AG08395 (cell line): ENCODE data around the gene CDYL2.
"Not testable (repeated sequence)": the region's sequence is repeated elsewhere in the genome, so short reads cannot be mapped to it uniquely, and the experiment has no call there.

Source experiments
- DNase-seq: peaks from one replicate; pipeline ENCODE4 v3.0.0; 2012; ENCODE audit warnings: mixed read lengths, low spot score

The CDYL2 gene

DNA sequence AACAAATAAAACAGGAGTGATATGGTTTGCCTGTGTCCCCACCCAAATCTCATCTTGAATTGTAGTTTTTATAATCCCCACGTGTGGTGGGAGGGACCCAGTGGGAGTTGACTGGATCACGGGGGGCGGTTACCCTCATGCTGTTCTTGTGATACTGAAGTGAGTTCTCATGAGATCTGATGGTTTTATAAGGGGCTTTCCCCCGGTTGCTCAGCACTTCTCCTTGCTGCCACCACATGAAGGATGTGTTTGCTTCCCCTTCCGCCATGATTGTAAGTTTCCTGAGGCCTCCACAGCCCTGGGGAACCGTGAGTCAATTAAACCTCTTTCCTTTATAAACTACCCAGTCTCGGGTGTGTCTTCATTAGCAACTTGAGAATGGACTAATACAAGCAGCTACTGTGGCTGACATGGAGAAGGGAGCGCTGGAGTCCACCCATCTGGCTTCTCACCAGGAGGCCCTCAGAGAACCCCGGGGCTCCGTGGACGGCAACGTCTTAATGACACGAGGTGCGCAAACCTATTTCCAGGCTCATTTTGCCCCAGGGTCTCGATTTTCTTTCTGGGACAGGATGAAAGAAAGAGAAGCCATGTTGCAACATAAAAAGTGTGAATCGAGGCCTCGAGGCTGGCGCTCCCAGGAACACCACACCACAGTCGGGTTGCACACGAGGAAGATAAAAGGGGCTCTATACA lies 134.1 kb downstream of the CDYL2 start:
- DNase-seq, result no peak

DNA sequence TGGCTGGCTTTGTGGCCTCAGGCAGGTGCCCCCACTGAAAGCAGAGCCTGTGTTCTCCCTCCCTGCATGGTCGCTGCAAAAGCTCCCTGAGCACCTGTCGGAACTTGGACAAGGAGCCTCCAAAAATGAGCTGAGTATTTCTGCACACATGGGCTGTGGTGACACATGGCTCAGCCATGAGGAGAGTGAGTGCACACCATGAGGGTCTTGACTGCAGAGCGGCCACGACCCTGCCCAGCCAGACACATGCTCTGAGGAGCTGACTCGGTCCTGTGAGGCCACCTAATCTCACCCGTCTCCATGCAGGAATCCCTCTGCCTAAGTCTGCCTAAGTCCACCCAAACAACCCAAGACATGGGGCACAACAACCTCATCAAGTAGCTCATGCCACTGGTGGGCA lies 134.7 kb downstream of the CDYL2 start:
- no peak for DNase-seq

DNA sequence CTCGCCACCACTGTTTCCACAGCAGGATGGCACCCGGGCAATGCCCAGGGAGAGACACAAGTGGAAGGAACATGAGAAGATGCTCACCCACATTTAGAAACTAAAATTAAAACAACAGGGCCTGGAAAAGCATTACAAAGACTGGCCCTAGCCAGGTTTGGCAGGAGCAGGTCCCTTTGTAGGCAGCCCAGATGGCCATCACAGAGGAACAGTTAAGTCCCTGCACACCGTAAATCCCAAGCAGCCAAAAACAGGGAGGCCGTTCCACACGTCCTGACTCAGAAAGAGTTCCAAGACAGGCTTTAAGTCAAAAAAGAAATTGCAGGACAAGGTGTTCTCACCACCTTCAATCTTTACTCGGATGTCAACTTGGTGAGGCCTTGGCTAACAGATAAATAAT lies 136.5 kb downstream of the CDYL2 start:
- DNase-seq, result no peak

DNA sequence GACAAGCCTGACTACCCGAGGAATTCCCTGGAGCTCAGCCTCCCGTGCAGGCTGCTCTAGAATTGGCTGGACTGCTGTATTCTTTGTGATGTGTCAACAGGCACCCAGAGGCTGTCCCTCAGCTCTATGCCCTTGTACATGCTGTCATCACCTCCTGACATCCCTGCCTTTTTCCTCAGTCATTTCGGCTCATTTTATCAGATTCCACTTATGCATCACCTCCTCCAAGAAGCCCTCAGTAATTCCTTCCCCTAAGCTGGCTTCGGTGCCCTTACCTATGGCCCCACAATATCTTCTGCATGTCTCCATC lies 137.2 kb downstream of the CDYL2 start:
- DNase-seq, result no peak

DNA sequence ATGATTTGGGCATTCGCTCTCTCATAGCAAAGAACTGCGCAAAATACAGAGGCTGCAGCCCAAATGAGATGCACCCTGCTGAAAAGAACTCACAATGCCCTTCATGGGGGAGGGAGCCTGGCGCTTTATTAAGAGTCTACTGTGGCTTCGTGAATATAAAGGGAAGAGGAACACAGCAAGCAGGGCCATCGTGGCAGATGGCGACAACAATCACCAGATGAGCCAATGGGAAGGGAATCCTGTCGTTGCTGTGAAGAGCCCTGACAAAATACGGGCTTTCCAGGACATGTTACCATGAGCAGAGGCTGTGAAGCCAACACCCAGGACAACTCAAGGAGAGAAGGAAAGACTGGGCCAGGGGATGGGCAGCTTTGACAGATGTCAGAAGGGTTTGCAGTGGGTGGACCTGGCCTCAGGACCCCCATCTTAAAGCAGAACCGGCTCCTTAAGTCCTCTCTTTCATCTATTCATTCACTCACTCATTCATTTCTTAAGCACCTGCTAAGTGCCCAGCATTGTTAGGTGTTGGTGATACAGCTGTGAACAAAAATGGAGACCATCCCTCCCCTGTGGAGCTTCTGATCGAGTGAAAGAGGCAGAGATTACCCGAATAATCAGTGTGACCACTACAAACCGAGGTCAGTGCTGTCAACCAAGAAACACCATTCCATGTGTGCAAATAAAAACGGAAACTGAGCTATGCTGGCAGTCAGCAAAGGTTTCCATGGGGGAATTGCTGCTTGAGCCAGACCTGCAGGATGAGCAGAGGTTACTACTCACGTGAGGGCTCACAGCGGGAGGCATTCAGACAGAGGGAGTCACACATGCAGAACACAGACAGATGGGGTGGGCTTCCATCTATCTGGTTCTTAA lies 137.8 kb downstream of the CDYL2 start:
- no peak for DNase-seq

DNA sequence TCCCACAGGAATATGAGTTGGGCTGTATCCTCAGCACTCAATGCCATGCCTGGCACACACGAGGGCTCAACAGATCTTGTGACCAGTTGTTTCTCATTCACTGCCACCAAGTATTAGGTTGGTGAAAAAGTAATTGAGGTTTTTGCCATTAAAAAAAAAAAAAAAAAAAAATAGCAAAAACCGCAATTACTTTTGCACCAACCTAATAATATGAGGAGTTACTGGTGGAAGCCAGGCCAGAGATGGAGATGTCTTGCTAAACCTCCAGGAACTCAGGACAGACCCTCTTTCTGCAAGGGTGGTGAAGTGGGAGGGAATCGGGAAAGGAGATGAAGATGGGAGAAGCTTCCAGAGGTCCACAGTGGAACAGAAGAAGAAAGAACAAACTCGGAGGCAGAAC lies 139.0 kb downstream of the CDYL2 start:
- DNase-seq, result no peak

DNA sequence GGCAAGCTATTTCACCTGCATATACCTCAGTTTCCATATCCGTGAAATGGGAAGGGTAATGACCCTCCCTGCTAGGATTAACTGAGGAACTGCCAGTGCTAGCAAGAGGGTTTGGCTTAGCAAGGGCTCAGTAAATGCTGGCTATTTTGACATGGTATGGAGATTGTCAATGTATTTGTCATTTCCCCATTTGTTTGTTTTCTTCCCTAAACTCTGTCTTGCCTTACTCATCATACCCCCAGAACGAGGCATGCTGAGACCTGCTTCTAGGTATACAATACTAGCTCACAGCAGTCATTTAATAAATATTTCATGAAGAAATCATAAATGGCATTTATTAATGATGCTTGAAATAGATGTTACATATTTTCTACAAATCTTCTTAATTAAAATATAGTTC lies 139.6 kb downstream of the CDYL2 start:
- DNase-seq, result no peak

DNA sequence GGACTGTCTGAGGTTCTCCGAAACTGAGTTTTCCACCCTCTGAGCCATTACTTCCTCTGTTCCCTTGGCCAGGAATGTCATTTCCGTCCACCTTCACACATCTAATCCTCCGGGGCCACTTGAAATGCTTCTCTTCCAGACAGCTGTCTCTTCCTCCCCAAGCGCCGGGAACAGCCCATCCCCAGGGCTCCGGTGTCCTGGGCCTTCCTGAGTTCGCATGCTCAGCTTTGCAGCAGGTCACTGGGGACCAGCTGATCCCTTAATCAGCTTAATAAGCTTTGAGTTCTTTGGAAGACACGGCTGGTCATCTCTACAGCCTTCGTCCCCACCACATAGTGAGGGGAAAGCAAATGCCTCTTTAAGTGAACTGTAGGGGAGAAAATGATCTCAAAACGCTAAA lies 140.2 kb downstream of the CDYL2 start:
- no peak for DNase-seq

DNA sequence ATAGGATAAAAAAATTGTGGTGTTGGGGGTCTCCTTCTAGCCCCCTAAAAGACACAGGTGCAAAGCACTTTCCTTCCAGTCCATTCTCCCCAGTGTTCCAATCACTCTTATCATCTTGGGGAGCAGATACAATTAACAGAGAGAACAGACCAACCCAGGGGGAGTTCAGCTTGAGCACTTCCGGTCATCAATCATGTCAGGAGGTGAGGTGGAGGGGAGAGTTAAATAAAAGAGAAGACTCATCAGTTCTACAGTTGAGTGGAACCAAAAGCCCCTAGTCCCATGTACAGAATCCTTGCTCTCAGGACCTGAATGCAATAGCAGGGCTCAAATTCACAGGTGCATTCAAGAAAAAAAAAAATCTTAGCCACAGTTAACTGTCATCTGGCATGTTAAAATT lies 141.3 kb downstream of the CDYL2 start:
- no peak for DNase-seq

DNA sequence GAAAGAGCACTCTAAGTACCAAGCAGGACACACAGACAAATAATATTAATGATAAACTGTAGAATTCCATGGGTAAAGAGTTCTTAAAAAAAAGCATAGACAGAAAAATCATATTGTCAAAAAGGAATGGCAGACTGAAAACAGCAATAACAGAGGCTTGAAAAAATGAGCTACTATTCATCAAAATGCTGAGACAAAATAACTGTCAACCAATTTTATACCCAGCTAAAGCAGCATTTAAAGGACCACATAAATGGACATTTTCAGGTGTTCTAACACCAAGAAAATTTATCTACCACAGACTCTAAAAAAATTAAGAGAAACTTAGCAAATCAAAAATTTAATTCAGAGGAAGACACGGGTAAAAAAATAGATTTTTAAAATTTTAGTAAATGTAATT lies 144.5 kb downstream of the CDYL2 start:
- DNase-seq, result no peak

DNA sequence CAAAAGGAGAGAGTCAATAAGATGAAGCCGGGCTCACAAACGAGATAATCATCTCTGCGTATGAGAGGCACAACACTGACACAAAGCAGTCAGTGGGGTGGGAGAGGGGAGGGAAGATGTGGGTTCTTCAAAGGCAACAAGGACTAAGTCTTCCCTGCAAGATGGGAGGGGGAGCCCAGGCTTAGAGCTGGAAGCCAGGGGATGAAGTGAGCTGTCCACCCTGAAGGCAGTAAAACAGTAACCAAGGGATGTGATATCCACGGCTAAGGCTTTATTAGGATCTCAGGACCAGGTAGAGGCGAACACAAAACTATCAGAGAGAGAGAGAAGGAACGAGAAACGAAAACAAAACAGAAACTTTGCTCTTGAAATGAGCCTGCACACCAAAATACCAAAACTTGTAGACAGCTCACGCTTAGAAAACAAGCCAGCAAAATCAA lies 147.7 kb downstream of the CDYL2 start:
- no peak for DNase-seq

DNA sequence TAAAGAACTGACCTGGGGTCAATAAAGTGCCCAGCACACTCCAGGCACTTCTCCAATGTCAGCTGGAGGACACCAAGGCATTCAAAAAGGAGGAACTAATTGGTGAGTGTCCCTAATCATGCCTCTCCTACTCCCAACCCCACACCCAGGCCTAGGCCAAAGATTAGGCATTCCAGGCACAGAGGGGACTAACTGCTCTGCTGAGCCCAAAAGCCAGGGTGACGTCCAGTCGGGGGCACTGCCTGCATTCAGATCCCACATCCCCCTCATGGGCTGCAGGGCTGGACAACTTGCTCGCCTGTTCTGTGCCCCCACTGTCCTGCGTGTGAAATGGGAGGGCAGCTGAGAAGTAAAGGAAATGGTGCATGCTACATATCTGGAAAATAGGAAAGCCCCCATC lies 148.2 kb downstream of the CDYL2 start:
- no peak for DNase-seq

DNA sequence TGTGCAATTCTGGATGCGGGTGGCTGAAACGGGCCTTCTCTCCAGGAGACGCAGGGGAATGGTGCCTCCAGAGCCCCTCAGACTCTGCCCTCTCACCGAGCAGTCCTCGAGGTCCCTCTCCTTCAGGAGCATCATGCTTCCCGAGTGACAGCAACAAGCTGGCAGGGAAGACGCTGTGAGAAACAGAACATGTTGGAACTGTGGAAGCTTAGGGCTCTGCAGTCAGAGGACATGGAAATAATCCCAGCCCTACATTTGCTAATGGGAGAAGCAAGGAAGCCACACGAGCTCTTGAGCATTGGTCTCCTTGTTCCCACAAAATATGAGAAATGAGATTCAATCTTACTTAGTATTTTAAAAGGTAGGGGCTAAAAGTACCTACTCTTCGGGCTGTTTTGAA lies 148.6 kb downstream of the CDYL2 start:
- no peak for DNase-seq

DNA sequence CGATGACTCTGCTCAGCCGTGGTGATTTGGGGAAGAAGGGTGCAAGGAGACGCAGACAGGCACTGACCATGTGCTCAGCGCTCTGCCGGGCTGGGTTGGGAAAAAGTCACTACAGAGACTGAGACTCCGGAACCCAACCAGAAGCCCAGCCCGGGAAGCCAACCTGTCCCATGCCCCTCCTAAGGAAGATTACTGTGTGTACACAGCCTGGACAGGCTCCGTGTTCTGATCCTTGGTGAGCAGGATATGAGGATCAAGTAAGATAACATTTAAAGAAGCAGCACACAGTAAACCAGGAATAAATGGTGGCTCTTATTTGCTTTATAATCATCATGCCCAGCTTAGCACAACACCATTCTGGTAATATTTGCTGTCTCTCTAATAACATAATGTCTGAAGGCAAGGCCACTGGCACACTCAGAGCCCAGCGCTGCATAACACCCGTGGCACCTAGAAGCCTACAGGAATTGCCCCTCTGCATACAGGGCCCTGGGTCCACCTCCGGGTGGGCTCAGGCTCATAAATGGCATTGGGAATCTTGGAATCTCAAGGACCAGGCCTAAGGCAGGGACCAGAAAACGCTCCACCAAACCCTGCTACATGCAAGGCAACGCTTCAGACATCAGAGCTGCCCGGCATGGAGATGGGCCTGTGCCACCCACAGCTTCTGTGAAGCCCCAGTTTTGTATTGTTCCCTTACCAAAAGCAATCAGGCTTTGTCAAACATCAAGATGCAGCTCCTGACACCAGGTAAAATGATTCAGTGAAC lies 150.1 kb downstream of the CDYL2 start:
- DNase-seq, result no peak

DNA sequence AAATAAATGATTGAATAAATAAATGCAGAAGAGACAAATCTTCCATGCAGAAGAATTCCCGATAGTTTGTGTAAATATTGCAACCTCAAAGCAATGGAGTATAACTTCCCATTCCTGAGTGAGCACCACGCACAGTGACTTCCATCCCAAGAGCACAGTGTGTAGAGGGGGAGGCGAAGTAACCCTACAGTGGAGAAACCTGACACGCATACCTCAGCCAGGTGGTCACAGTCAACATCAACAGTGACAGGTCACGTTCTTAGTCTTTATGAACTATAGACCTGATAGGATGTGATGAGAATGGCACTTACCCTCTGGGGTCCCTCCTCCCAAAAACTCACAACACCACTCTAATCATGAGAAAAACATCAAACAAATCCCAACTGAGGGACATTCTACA lies 152.0 kb downstream of the CDYL2 start:
- no peak for DNase-seq

DNA sequence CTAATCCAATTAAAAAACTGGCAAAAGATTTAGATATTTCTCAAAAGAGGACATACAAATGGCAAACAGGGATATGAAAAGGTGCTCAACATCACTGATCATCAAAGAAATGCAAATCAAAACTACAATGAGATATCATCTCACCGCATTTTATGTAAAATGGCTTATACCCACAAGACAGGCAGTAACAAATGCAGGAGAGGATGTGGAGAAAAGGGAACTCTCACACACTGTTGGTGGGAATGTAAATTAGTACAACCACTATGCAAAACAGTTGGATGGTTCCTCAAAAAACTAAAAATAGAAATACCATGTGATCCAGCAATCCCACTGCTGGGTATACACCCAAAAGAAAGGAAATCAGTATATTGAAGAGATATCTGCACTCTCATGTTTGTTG lies 154.1 kb downstream of the CDYL2 start:
- not testable (repeated sequence) for DNase-seq

DNA sequence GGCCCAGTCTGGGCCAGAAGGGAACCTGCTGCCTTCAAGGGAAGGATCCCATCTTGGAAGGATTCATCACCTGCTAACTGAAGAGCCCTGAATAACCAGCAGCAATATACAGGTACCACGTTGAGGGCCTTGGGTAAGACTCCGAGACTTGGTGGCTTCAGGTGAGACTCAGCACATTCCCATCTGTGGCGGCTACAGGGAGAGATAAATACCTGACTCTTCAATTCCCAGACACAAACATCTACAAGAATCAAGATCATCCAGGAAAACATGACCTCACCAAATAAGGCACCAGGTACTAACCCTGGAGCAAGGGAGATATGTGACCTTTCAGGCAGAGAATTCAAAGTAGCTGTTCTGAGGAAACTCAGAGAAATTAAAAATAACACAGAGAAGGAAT lies 164.1 kb downstream of the CDYL2 start:
- DNase-seq, result no peak

DNA sequence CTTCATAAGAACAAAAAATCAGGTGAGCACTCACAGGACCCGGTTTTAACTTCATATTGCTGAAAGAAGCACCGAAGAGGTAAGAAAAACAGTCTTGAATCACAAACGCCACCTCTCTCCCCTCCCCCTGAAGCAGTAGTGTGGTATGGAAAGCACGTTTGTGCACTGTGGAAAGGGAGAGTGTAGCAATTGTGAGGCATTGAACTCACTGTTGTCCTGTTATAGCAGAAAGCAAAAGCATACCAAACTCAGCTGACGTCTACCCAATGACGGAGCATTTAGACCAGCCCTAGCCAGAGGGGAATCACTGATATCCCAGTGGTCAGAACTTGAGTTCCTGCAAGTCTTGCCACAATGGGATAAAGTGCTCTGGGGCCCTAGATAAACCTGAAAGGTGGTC lies 164.8 kb downstream of the CDYL2 start:
- no peak for DNase-seq

DNA sequence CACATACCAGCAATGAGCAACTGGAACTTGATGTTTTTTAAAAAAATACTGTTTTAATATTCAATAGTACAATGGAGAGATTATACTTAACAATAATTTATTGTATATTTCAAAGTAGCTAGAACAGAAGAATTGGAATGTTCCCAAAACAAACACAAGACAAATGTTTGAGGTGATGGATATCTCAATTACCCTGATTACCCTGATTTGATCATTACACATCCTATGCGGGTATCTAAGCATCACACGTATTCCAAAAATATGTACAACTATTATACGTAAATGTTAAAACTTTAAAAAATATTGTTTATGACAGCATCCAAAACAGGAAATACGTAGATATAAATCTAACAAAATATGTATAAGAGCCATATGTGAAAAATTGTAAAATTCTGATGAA lies 166.8 kb downstream of the CDYL2 start:
- no peak for DNase-seq

DNA sequence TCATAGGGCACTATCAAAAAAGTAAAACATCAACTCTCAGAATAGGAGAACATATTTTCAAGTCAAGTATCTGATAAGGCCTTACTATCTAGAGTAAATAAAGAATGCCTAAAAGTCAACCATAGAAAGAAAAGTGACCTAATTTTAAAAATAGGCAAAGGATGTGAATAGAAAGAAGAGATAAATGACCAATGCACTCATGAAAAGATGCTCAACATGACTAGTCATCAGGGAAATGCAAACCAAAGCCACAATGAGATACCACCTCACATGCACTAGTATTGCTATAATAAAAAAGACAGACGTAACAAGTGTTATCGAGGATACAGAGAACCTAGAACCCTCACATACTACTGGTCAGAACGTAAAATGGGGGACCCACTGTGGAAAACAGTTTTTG lies 172.8 kb downstream of the CDYL2 start:
- no peak for DNase-seq

DNA sequence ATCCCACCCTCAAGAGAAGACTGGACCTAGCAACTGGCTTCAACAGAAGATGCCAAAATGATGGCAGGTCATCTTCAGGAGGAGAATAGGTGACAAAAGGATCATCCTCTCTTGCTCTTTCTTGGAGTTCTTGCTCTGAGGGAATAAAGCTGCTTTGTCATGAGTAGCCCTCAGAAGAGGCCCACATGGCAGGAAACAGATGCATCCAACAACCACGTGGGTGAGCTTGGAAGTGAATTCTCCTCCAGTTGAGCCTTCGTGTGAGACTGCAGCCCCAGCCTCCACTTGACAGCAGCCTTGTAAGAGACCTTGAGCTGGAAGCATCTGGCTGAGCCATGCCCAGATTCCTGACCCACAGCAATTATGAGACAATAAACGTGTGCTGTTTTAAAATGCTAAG lies 176.1 kb downstream of the CDYL2 start:
- no peak for DNase-seq

DNA sequence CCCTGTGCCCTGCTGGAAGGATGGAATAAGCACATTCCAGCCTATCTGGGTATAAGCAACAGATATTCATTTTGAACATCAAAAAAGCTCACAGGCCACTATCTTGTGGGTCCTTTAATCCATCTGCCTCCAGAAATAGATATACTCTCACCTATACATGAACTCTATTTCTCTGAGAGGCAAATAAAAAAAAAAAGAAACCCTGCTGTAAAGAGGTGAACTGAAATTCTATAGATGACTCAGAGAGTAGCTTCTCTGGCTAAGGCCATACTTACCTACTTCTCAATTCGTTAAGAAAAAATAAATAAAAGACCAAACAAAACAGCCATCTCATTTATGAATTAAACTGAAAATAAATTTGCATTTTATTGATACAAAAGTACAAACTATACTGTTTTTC lies 177.3 kb downstream of the CDYL2 start:
- DNase-seq, result no peak

DNA sequence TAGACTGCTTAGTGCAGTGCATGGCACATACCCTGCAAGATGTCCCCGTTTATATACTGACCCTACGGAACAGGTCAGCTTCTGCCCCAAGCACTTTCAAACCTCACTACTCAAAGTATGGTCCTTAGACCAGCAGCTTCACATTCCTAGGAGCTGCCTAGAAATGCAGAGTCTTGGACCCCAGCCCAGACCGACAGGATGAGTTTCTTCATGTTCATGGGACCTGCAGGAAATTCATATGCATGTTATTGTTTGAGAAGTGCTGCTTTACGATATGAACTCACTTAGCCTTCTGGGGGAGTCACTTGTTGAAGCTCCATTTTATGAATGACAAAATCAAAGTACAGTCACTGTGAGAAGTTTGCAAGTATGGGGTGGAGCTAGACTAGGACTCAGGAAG lies 181.0 kb downstream of the CDYL2 start:
- DNase-seq, result no peak
